HT1080 (cell line): Measurements from ENCODE around the gene RERE. TPM values are rescaled to one million over a fixed set of nuclear protein-coding genes. Genes with fewer than 3 reads are reported as not detected.

Source experiments
- DNase-seq: peaks from one replicate; pipeline ENCODE4 v3.0.0-alpha.2; 2015; ENCODE audit warnings: low read depth
- total RNA-seq: library from RNA; depleted of rRNA; stranded (reverse); fragments of >200 nt; shearing (Covaris generic); gene quantifications from 2 replicates; pipeline ENCODE4 v1.2.3, GENCODE V29; 2014

Gene RERE
- total RNA-seq, 1 experiment from 2014 or later: 12.4 TPM

DNA sequence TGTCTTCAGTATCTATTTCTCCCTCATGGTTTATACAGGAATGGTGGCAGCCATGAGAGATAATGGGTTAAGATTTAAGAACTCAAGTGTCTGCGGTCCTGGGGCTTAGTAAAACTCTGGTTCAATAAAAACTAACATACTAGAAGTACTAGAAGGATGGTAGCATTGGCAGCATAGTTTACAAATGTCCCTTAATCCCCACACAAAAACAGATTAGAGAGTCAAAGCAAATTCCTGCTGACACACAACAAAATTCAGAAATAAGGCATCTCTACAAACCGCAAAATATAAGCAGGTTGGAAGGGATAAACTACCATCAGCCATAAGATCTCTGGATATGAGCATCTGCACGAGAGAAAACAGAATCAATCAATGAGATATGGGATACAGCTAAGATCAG, 234.4 kb downstream of the RERE start:
- DNase-seq: no peak

DNA sequence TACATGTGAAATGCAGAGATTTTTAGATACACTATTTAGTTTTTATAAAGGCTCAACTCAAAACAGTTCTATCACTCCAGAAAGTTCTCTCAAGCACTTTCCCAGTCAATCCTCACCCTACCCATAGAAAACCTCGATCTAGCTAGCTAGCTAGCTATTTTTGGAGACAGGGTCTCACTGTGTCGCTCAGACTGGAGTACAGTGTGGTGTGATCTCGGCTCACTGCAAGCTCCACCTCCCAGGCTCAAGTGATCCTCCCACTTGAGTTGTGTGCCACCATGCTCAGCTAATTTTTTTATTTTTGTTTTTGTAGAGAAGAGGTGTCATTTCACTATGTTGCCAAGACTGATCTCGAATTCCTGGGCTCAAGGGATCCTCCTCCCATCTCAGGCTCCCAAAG, 236.9 kb downstream of the RERE start:
- DNase-seq: no peak

DNA sequence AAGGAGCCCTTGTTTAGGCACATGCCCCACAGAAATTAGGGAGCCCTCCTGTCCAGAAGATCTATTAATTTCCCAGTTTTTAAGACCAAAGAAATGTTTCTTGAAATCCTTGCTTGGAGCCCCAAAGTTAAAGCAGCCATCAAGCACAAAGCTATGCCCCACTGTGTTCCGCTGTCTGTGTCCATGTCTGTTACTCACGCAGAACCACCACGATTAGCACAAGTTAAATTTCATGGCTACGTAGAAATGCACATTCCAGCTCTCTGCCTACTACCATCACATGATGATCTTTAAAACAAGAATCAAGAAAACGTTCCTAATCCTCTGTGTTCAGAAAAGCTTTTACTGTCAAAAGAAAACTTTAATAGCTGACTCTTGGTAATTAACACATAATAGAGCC, 238.5 kb downstream of the RERE start:
- DNase-seq: no peak

DNA sequence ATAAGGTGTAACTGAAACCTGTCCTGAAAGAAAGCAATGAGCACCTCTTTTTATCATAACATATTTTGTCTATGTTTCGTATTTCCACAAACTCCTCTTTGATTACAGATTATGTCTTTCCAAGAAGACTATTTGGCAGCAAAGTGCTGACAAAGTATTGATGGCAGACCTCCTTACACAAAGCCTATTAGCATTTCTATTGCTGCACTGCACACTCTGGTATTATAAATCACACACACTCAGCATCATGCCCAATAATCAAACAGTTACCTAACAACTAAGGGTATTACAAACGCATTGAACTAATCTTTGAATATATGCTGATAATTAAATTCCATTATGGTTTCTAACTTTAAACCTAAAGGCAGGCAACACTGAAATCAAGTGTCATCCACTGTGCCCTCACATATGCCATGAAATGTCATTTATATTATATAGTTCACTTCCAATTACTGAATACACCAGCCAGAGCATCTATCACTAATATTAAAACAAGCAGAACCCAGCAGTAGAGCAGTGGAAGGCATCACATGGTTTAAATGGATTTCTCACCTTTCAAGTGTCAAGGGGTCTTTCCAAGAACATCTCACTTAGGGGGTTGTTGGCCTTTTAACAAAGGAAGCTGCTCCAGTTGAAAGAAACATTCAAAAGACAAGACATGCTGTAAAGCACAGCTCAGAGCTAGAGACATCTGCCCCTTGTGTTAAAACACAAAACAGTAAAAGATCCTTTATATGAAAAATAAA, 239.1 kb downstream of the RERE start:
- no peak for DNase-seq

DNA sequence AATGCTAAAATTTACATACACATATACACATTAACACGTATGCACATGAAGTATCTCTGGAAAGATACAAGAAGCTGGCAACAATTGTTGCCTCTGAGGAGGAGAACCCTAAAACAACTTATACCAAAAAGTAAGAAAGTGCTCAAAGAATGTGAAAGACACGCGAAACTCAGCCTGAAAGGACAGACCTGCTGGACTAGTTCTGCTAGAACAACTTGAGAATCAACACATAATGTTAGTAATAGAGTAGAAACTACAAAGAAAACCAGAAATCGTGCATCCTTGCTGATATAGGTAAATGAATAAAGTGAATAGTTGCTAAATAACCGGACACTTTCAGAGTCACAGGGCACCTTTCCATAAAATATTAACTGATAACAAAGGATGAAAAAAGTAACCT, 242.5 kb downstream of the RERE start:
- no peak for DNase-seq

DNA sequence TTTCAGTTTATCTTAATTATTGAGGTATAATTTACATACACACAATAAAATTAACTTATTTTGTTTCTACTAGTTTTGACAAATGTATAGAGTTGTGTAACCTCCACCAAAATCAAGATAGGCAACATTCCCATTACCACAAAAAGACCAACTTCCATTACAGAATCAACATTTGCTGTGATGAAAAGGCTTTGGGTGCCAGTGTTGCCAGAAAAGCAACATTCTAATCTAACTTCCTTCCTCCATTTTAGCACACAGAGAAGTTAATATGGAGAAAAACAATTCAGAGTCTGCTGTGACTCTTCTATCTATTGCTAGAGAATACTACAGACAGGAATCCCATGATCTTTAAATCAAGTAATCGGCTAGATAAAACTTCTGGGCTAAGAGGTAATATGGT, 245.3 kb downstream of the RERE start:
- no peak for DNase-seq

DNA sequence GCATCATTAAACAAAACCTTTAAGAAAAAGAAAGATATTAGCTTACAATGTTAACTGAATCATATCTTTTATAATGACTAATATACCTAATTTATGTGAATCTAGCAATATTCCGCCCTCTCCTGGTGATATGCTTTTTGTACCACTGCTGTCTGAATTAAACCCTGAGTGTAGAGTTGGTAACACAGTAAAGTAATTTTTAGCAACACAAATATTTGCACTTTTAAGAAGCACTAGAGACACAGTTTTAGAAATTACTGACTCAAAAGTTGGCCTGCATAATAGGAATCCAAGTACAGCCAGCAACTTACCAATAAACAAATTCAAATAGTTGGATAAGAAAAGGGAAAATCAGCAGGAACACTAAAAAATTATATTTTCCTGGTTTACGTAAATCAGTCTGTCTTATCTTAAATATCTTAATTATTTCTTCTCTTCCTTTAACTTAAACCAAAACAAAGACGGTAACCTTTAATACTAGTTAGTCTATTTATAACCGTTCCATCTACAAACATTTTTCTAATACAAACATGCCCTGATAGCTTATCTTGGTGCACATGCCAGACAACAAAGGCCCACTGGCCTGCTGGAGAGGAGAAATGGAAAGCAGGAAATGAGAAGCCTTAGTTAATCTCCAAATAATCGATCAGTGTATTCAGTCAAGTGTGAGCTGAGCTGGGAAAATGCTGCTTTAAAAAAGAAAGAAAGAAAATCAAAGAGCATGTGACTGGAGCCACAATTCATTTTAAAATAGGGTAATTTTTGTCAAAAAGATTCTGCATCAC, 246.0 kb downstream of the RERE start:
- DNase-seq: no peak

DNA sequence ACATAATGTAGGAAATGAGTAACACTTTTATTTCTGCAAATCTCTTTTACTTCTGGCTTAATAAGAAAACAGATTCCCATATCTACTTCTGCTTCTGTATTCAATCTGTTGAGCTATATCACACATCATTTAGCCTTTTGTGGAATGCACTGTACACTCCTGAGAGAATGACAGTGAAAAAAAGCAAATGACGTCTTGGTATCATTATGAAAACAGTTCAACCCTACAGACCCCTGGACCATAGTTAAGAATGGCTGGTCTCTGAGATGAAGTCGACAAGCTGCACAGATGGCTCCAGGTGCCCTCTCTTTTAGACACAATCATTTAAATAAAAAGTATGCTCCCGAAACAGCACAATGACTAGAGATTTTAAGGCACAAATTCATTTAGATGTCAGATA, 247.0 kb downstream of the RERE start:
- DNase-seq: no peak

DNA sequence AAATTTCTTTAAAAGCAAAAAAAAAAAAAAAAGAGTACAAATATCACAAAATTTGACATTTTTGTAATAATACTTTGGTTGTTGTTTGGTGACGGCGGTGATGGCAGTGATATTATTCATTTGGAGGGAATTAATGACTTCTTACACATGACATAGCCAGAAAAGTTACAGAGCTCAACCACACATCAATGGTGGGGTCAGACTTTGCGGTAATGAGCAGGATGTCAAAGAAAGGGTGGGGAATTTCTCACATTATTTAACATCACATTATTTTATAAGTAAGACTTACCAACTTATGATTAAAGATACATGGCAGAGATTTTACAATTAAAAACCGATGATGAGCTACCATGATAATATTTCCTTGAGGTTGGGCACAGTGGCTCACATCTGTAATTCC, 248.2 kb downstream of the RERE start:
- no peak for DNase-seq

DNA sequence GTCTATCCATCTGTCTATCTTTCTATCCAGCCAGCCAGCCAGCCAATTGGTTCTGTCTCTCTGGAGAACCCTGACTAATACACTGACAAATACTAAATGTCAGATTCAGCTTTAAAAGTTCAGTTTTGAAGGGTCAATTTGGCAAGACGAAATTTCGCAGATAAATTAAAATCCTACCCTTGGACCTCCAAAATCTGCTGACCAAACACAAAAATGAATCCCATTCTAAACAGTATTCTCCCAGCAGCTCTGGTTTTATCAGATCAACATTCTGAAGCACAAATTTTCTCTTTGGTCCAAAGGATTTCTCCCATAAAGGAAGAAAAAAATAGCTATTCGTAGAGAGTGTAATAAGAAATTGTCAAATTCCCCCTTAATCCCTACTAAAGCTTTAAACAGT, 248.6 kb downstream of the RERE start:
- no peak for DNase-seq

DNA sequence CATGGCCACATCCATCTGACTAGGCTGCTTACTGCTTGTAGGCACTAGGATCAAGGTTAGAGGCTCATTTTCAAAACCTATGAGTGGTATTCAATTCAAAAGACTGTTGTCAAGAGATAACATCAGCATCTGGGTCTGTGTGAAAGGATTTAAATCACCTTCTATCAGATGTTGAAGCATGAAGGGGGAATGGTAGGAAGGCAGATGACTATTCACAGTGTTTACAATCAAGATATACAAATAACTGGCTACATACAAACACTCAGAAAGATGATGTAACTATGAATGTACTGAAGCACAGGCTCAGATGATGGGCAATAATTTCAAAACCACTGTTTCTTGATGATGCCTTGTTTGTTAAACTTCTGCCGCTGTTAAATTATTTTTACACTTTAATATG, 250.3 kb downstream of the RERE start:
- no peak for DNase-seq

DNA sequence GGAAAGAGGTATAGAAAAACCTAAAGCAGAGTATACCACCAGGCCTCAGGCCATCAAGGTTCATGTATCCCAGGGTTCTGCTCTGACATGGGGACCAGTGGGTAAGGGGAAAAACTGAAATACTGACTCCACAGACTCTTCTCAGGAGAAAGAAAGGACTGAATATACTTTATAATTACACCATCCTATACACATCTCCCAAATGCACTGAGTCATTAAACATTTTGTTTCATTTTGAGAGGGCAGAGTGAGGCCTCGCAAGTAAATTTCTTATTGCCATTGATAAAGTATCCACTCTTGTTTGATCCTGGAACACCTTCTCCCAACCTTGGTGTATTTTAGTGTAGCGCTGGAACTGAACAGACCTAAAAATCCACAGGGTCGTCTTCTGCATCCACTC, 251.6 kb downstream of the RERE start:
- DNase-seq: no peak

DNA sequence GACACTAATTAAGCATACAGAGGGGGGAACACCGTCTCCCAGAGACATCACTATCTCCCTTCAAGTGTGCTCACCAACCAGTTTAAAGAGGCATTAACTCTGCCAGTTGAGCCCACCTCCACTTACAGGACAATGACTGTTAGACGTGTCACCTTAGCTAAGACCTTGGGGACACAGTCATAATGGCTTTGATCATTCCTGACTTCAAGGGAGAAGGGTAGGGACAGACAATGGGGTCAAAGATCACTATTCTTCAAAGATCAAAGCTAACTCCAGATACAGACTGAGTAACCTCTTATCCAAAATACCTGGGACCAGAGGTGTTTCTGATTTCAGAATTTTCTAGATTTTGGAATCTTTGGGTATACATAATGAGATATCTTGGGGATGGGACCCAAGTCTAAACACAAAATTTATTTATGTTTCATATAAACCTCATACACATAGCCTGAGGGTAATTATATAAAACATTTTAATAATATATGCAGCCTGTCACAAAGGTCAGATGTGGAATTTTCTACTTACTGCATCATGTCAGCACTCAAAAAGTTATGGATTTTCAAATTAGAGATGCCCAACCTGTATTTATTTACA, 253.4 kb downstream of the RERE start:
- no peak for DNase-seq

DNA sequence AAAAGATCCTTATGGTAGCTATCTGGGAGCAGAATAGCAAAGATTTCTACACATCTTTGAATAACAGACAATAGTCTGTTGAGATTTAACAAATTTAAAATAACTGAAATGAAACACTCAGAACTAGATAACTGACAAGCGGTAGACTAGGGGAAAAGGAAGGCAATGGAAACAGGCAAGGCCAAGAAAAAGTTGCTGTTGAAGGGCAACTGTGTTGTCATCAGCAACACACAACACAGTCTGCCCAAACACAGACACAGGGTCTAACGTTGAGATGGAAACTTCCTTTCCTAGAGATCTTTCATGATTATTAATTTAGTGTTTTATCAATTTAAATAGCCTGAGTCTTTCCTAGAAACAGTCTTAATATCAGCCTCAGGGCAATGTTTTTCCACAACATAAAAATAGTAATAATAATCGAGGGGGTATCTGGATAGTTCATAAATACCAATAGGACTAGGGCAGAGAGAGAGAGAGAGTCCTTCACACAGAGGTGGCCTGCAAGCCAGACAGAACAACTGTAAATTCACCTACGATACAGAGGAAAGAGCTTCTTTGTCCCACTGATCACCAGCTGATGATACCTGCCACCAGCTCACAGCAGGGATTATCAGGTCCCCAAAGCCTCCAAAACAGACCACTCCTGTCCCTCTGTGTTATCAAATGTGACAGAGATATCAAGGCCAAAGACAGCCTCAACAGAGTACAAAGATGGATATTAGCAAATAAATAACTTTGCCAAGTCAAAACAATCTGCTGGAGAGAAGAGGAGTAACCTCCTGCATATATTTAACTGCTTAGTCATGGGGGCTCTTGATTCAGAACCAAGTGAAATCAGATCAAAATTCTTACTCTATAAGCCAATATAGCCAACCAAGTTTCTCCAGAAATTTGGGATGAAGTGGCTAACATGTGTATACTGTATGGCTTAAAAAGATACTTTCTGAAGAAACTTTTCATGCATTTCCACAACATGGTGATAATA, 254.3 kb downstream of the RERE start:
- DNase-seq: no peak

DNA sequence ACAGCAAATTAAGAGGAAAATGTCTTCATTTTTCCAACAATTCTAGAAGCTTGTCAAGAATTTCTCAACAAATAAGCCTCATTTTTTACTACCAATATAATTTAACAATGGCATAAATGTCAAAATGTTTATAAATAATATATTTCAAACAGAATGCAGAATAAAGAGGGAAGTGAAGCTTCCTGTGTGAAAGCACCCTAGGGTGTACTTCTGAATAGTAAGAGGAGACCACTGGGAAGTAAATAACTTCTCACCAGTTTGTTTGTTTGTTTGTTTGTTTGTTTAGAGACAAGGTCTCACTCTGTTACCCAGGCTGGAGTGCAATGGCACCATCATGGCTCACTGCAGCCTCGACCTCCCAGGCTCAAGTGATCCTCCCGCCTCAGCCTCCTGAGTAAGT, 255.2 kb downstream of the RERE start:
- DNase-seq: no peak

DNA sequence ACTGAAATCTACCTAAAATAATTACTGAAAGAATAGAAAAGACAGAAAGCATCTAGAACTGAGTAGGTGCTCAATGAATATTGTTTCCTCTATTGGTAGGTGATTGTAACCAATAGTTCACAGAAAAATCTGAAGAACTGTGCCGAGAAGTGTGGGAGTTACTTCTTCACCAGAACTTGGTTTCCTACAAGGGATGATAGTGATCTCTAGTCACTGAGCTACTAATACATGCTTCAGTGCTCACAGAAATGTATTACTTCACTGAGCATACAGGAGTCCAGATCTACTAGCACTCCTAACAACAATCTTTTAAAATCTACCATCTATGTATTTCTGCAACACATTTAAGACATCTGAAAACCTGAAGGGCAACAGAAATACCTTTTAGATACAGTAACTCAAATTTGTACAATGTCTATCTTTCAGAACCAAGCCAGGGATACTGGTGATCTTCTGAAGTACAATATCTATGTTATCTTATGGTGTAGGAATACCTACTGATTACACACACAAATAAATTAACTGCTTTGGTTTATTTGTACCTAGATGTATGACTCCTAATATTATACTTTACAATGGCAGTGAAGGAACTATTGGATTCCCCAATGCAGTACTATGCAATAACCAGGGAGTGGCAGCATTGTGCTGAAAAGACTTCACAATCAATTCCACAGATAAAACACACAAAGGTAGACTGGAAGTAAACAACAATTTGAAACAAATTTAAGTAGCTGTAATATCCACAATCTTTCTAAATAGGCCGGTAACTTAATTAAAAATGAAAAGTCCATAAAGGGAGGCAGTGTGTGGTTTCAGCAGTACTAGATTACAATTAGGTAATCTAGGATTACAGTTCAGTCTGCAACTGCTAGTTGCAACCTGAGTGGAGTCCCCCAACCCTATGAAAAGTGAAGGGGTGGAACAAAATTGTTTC, 256.6 kb downstream of the RERE start:
- peak; percentile 46 for DNase-seq

DNA sequence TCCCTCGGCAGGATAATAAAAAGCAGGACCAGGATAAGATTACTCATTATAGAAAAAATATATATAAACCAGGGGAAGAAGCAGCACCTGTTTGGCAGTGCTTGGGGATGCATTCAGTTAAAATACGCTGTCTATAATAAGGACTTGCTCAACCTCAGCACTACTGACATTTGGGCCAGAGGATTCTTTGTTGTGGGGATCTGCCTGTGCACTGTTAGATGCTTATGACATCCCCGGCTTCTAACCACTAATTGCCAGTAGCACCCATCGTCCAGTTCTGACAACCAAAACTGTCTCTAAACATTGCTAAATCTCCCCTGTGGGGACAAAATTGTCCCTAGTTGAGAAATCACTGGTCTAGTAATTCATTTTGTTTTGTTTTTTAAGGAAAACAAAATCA, 257.4 kb downstream of the RERE start:
- DNase-seq: no peak

DNA sequence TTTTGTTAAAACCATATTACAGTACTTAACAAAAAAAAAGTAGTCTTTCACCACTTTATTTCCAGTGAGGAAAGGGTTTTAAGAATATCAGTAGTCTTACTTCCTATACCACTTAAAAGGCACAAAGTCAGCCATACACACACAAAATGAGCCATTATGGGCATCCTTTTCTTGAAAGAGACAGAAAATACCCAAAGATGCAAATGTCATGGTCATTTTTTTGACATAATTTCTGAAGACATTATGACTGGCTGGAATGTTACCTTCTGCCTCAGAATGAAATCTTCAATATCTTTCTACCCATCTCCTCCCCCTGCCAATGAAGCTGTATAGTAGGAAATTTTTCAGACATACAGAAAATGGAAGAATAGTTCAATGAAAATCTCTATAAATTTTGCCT, 261.9 kb downstream of the RERE start:
- no peak for DNase-seq

DNA sequence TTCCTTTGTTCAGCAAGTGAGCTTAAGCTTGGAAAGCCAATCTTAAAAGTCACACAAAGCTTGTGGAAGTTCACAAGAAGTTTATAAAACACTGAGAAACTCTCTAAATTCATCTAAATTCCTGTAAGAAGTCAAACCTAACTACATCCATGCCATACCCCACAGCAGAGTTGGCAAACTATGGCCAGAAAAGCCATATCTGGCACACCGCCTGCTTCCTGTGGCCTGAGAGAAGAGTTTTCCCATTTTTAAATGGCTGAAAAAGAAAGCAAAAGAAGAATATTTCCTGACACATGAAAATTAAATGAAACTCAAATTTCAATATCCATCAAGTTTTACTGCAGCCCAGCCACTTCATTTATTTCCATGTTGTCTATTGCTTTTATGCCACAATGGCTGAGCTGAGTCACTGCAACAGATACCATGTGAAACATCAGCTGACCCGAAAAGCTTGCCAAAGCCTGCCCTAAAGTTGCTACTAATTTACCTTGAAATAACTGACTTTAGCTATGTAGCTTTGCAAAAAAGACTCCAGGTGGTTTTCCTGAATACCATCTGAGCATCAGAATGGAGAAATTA, 262.4 kb downstream of the RERE start:
- peak; percentile 16 for DNase-seq

DNA sequence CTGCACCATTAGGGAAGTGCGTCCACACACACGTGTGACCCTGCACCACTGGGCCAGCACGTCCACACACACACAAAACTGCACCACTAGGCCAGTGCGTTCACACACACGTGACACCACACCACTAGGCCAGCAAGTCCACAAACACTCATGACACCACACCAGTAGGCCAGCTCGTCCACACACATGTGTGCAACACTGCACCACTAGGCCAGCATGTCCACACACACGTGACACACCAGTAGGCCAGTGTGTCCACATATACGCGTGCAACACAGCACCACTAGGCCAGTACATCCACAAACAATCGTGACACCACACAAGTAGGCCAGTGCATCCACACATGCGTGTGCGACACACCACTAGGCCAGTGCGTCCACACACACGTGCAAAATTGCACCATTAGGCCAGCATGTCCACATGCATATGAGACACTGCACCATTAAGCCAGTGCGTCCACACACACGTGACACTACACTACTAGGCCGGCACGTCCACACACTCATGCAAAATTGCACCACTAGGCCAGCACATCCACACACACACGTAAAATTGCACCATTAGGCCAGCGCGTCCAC, 264.5 kb downstream of the RERE start:
- no peak for DNase-seq
